ENCODE results near the gene OPRL1.
"Not testable (repeated sequence)": the region's sequence is repeated elsewhere in the genome, so short reads cannot be mapped to it uniquely, and the experiment has no call there.

OPRL1 gene

DNA sequence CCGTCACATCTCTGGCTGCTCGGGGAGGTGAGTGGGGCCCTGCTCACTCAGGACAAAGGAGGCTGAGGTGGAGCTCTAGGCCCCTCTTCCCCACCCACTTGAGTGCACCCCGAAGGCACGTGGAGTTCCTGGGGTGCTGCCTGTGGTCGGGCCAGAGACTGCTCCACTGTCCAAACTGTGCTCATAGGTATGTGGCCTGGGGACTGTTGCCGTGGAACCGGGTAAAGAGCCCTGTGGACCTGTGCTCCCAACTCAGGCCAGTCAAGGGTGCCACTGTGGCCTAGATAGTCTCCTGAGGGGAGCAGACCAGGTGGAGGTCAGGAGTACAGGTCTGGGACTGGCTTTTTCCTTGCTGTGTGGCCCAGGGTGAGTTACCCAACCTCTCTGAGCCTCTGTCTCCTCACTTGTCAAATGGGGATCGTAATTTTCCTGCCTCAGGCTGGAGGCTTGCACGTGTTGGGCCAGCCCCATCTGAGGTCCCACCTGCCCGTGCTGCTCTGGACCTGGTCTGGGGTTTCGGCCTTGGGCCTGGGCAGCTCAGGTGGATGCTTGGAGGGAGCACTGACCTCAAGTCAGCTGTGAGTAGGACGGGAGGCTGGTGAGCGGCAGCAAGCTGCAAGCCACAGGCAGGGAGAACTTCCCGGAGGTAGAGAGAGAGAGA is 39.9 kb downstream of the OPRL1 start:
- DNase-seq = no peak

DNA sequence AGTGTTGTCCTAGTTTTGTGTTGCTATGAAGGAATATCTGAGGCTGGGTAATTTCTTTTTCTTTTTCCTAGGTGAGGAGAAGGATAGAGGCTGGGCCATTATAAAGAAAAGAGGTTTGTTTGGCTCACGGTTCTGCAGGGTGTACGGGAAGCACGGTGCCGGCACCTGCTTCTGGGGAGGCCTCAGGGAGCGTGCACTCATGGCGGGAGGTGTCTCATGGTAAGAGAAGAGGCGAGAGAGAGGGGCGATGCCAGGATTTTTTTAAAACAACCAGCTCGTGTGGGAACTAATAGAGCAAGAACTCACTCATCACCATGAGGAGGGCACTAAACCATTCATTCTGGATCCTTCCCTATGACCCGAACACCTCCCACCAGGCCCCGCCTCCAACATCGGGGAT is 41.7 kb downstream of the OPRL1 start:
- DNase-seq = no peak

DNA sequence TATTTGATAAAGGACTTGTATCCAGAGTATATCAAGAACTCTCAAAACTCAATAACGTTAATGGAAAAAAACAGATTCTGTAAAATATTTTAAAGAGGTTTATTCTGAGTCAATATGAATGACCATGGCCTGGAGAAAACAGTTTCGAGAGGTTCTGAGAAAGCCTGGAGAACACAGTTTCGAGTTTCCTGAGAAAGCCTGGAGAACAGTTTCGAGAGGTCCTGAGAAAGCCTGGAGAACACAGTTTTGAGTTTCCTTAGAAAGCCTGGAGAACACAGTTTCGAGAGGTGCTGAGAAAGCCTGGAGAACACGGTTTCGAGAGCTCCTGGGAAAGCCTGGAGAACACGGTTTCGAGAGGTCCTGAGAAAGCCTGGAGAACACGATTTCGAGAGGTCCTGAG is 43.0 kb downstream of the OPRL1 start:
- not testable (repeated sequence) for DNase-seq

DNA sequence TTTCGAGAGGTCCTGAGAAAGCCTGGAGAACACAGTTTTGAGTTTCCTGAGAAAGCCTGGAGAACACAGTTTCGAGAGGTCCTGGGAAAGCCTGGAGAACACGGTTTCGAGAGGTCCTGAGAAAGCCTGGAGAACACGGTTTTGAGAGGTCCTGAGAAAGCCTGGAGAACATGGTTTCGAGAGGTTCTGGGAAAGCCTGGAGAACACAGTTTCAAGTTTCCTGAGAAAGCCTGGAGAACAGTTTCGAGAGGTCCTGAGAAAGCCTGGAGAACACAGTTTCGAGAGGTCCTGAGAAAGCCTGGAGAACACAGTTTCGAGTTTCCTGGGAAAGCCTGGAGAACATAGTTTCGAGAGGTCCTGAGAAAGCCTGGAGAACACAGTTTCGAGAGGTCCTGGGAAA is 43.6 kb downstream of the OPRL1 start:
- not testable (repeated sequence) for DNase-seq

DNA sequence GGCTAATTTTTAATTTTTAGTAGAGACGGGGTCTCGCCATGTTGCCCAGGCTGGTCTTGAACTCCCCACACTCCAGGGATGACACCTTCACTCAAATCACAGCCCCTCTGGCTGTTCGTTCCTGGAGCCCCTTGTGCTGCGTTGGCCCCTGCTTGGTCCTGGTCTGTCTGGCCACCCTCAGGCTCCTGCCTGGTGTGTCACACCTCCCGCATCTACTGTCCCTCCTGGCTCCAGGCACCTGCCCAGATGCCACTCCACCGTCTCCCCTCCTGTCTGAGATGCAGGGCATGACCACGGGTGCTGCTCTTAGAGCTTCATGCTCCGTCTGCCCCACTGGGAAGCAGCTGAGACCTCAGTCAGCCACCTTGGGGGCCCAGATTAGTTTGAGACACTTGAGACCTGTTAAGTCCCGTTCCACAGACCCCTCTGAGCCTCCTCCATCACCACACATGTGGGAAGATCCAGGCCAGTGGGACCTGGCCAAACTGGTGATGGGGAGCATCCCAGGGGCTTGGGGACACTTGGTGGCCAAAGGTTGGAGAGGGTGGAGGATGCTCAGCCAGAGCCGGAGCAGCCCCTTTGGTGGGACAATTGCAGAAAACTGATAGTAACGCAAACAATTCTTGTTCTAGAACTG is 49.4 kb downstream of the OPRL1 start:
- DNase-seq = no peak

DNA sequence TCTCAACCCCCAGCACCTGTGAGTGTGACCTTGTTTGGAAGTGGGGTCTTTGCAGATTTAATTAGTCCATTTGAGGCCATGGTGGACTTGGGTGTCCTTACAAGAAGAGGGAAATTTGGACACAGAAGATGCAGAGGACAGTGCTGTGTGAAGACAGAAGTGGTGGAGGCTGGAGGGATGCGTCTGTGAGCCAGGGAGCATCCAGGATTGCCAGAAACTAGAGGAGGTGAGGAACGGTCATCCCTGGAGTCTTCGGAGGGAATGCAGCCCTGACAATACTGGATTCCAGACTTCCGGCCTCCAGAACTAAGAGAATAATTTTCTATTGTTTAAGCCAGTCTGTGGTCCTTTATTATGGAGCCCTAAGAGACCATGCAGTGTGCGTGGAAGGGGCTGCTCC is 50.4 kb downstream of the OPRL1 start:
- DNase-seq = no peak

DNA sequence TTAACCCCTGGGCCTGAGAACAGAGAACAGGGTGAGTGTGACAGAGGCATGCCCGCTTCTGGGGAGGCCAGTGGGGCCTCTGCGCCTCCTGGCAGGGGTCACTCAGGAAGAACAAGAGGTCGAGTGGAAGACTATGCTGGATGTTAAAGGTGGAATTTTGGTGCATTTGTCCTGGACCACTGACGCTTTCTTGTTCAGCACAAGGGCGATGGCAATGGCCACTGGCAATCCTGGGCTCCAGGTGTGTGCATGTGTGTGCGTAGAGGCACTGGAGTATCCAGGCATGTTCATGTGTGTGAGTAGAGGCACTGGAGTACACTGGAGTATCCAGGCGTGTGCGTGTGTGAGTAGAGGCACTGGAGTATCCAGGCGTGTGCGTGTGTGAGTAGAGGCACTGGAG is 51.0 kb downstream of the OPRL1 start:
- DNase-seq = no peak

DNA sequence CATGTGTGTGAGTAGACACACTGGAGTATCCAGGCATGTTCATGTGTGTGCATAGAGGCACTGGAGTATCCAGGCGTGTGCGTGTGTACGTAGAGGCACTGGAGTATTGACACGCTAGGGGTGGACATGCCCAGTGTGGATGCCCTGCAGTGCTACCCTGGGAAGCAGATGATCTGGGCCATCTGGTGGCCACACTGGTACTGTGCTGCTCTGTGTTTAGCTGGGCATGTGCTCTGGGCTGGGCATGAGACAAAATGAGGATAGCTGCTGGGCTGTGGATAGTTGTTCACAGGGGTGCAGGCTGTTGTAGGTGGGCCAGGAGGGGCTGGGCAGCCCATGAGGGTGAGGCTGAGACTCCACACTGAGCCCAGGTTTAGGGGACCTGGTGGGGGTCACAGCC is 51.5 kb downstream of the OPRL1 start:
- DNase-seq = no peak

DNA sequence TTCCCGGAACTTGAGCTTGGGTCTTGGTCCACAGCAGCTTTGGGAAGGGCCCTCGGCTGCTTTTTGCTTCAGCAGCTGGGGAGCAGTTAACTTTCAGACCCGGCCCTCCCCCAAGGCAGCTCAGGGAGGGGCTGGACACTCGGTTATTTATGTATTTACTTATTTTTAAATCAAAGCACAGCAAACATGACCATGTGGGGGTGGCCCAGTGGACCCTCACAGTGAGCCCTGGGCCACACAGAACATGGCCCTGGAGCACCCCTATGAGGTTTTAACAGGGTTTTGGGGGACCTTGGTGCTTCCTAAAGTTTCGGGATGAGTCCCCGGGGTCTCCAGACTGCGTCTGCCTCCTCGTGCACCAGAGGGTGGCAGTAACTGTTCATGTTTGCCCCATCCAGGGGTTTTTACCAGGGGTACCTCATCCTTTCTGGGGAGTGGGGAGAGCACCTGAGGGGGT is 54.1 kb downstream of the OPRL1 start:
- DNase-seq = no peak

DNA sequence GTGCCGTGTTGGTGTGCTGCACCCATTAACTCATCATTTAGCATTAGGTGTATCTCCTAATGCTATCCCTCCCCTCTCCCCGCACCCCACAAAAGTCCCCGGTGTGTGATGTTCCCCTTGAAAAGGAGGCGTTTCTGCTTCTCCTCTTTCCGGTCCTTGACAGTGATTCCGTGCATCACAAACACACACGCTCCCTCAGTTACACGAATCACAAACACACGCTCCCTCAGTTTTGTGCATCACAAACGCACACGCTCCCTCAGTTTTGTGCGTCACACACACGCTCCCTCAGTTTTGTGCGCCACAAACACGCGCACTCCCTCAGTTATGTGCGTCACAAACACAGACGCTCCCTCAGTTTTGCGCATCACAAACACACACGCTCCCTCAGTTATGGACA is 54.9 kb downstream of the OPRL1 start:
- not testable (repeated sequence) for DNase-seq

DNA sequence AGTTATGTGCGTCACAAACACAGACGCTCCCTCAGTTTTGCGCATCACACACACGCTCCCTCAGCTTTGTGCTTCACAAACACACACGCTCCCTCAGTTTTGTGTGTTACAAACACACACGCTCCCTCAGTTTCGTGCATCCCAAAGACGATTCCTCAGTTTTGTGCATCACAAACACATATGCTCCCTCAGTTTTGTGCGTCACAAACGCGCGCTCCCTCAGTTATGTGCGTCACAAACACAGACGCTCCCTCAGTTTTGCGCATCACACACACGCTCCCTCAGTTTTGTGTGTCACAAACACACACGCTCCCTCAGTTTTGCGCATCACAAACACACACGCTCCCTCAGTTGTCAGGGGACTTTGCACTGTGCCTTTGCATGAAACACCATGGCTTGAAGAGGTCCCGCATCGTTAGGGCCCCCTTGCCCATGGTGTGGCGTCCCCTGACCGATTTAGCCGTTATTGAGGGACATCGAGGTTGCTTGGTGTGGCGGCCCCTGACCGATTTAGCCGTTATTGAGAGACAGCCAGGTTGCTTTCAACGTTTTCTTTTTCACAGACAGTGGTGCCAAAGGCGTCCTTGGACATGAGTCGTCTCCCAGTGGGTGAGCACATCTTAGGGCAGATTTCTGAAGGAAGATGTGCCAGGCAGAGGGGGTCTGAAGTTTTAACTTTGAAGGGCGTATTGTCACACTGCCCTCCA is 56.3 kb downstream of the OPRL1 start:
- no peak for DNase-seq

DNA sequence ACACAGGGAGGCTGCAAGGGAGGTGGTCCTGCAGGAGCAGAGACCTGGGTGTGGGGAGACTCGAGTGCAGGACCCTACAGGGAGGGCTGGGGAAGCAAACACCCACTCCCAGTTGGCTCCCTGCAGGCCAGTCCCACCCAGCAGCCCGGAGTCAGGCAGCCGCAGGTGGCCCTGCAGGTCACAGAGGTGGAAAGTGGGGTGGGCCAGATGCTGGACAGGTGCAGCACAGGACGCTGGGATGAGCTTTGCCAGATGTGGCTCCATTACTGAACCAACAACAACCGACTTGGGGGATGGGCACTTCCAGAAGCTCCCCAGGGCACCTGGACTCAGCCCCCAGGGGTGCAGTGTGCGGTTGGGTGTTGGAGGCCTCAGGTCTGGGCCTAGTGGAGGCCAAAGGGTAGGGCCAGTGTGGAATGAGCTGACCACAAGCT is 57.7 kb downstream of the OPRL1 start:
- DNase-seq = no peak

DNA sequence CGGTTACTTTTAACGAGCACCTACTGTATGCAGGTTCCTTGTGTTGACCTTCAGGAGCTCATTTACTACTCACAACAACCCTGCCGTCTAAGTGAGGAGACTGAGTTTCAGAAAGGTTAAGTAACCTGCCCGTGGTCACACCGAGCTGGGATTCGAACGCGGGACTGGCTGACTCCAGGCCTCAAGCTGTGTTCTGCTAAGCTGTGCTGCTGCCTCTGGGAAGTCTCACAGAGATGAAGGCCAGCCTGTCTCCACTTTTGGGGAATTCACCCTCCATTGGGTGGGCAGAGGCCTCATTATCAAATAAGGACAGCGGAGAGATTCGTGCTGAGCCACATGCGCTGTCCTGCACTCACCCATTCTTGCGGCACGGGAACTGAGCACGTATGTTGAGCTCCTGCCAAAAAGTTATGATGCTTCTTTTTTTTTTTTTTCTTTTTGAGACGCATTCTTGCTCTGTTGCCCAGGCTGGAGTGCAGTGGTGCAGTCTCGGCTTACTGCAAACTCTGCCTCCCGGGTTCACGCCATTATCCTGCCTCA is 58.5 kb downstream of the OPRL1 start:
- DNase-seq = no peak

DNA sequence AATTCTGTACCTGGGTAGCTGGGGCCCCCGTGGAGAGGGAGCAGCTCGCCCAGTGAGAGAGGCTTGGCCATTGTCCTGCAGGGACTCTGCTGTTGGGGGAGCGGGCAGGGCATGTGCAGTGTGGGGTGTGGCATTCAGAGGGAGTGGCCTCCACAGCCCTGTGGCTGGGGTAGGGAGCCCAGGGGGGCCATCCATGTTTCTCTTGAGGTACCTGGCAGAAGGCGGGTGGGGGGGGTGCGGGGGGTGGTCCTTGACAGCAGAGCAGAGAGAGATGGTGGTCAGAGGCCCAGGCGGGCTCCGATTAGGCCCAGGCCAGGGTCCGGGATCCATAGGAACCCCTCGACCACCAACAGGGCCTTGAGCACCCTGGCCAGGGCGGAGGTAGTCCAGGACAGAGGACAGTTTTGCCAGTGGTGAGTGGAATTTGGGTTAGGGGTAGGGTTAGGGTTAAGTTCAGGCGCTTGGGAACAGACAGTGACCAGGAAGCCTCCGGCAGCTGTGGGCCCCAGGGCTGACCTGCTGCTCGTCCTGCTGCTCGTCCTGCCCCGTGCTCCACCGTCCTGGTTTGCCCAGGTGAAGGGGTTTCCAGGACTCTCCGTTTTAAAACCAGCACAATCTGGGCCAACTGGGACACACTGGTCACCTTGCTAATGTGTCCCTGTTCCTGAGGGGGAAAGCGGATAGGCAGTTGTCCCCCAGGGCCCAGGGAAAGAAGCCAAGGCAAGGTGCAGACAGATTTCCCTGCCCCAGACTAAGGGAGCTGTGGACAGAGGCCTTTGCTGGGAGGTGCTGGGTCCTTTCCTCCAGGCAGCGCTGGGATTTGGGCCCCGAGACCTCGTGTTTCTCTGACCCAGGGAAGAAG is 59.5 kb downstream of the OPRL1 start:
- DNase-seq = no peak

DNA sequence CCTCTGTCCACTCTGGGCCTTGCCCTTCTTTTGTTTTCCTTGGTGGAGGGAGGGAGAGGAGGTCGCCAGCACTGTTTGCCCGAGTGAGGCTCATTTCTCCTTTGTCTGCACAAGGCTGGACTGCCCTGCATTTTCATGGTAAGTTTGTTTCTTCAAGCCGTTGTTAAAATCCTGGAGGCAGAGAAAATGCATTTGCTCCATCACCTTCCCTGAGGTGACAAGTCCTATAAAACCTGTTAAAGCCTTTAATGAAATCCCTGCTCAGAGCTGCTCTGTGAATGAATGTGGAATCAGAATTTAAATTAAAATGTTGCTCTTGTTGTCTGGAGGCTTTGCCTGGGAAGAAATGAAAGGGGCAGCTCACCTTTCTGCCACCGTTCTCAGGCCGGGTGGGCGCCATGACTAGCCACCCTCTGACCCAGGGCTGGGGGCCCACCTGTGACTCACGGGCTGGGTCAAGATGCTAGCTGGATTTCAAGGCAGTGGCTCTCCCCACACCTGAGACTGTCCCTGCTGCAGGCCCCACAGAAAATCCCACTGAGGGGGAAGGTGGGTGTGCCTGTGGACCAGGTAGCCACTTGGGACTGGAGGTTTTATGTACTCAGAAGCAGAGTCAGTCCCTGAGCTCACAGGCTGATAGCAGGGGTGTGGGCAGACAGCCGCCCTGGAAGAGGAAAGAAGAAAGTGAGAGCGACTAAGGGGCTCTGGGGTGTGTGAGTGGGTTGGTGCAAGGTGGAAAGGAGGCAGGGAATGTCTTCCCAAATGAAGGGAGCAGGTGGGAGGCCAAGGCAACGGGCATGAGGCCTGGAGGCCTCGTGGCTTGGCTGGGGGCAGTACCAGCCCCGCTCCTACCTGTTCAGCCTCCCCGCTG is 60.4 kb downstream of the OPRL1 start:
- DNase-seq = no peak

DNA sequence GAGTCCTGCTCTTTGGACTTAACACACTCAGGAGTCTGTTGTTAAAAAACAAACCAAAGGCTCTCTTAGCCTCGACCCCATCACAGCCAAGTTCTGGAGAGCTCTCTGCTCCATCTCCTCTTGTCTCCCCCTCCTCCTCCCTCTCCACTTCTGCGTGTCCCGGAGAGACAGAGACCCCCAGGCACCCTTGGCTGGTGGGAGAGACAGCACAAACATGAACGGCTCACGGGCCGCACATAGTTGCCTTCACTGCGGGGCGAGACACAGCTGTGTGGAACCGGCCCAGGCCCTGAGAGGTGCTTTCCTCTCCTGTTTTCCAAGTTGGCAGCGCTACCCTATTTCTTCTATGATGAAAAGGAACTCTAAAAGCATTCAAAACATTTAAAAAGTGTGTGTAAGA is 61.1 kb downstream of the OPRL1 start:
- no peak for DNase-seq

DNA sequence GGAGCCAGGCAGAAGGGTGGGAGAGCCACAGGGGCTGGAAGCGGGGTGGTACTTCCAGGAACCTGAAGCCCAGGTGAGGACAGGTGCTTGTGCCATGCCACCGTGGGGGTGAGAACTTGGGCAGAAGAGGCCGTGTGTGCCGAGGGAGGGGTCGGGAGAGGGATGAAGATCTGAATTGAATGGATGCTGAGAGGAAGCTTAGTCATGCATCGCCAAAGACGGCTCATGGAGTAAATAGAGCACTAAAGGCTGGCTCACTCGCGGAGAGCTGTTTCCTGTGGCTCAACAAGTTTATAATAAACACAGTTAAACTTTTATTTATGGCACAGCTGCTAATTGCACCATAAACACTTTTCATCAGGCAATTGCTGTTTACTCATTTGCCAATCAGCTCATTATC is 62.7 kb downstream of the OPRL1 start:
- no peak for DNase-seq

DNA sequence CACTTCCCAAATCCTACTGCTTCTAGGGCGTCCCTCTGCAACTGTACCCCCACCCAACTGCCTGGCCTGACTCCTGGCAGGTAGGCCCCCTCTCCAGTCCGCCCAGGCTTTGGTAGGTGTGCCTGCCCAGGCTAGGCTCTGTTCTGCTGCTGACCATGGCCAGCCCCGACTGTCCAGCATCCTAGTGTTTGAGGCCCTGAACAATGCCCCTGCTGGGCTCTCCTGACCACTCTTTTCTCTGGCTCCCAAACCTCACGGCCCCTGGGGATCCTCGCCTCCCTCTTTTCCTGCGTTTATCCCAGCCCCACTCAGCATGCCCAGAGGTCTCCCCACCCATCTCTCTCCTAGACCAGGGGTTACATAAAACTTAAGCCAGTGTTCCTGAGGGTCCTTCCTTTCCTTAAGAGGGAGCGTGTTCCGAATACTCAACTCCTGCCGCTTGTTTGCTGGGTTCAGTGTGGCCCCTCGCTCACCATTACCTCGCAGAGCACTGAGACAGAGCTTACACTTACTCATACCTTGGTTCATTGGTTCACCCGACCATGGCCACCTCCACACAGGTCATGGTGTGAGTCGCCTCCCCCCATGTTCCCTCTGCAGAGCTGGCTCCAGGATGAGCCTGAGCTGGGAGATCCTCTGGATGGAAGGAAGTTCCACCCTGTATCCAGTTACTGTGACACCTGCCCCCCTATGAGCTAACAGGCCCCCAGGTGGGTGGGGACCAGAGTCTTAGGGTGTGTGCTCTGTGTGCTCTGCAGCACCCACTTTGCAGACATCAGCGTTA is 63.3 kb downstream of the OPRL1 start:
- DNase-seq = no peak

DNA sequence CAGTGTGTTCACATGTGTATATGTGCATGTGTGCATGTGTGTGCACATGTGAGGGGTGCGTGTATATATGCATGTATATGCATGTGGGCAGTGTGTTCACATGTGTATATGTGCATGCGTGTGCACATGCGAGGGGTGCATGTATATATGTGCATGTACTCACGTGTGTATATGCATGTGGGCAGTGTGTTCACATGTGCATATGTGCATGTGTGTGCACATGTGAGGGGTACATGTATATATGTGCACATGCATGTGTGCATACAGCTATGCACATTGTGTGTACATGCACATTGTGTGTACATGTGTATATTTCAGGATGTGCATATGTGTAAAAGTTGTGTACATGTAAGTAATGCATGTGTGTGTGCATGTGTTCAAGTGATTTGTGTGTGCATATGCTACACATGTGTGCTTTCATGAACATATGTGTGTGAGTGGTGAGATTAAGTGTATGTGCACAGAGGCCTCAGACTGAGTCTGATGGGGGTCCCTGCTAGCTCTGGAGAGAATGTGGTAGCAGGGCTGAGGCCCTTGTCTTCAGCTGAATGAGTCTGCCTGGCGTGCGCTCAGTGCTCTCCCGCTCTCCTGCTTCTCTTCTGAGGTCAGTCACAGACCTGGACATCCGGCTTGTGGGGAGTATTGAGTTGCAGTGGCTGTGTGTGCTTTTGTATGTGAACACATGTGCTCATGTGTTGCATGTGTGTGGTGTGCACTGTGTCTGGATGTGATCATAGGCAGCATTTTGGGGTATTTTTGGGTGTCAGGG is 64.4 kb downstream of the OPRL1 start:
- DNase-seq = no peak

Measured in CD4-positive, alpha-beta T cell treated with Interferon gamma for 1 hour (primary cell).